Mucosa of rectum (tissue), 2 donors: ENCODE data around the gene CAMK1.

ENCODE experiments used
- H3K27ac ChIP-seq, 2 donors: one replicate each; pipeline ENCODE4 v1.7.0; 2013; ENCODE audit warnings: inconsistent platforms in 2 of 2, low read depth in 2 of 2, low read length in 2 of 2
- H3K27me3 ChIP-seq, 2 donors: one replicate each; pipeline ENCODE4 v1.7.0; 2013; ENCODE audit warnings: low read length in 2 of 2; ENCODE audit not compliant: control insufficient read depth in 2 of 2, insufficient read depth in 2 of 2
- H3K36me3 ChIP-seq, 2 donors: one replicate each; pipeline ENCODE4 v1.7.0; 2013; ENCODE audit warnings: low read length in 2 of 2; ENCODE audit not compliant: control insufficient read depth in 2 of 2, insufficient read depth in 2 of 2
- H3K4me1 ChIP-seq, 2 donors: one replicate each; pipeline ENCODE4 v1.7.0; 2013; ENCODE audit warnings: low read length in 2 of 2, mild to moderate bottlenecking in 1 of 2; ENCODE audit not compliant: control insufficient read depth in 2 of 2, insufficient read depth in 2 of 2
- H3K4me3 ChIP-seq, 2 donors: one replicate each; pipeline ENCODE4 v1.7.0; 2013; ENCODE audit warnings: low read length in 2 of 2
- H3K9ac ChIP-seq, 2 donors: one replicate each; pipeline ENCODE4 v1.7.0; 2013; ENCODE audit warnings: low read length in 2 of 2, low read depth in 1 of 2, mild to moderate bottlenecking in 1 of 2
- H3K9me3 ChIP-seq, 2 donors: one replicate each; pipeline ENCODE4 v1.7.0; 2013; ENCODE audit warnings: low read length in 2 of 2; ENCODE audit not compliant: control insufficient read depth in 2 of 2
- donor health status: healthy.
- donor health status: Normal muscosa, but diverticular disease.

Gene CAMK1

DNA sequence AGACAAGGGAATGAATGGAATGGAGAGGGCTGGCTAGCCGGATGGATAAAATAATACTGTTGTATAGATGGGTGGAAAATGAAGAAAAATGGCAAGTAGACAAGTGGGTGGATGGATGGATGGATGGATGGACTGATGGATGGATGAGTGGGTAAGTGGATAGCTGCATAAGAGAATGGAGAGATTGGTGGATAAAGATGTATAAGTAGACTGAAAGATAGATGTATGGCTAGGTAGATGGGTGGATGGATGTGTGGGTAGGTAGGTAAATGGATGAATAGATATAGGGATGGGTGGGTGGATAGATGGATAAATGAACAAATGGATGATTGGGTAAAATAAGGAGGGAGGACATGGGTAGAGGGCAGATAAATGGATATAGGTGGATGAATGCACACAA lies 52.2 kb downstream of the CAMK1 start:
- Histone ChIP-seq H3K36me3 (no peaks in the 10 kb centered on the region), H3K4me3 (no peak overlapping the region), H3K27ac (no peak overlapping the region), H3K27me3 (peaks cover 0 to 6% of the 10 kb centered on the region in 2 donors), H3K4me1 (peaks cover 2 to 4% of the 10 kb centered on the region in 2 donors), H3K9ac (no peak overlapping the region), H3K9me3 (no peaks in the 10 kb centered on the region)

DNA sequence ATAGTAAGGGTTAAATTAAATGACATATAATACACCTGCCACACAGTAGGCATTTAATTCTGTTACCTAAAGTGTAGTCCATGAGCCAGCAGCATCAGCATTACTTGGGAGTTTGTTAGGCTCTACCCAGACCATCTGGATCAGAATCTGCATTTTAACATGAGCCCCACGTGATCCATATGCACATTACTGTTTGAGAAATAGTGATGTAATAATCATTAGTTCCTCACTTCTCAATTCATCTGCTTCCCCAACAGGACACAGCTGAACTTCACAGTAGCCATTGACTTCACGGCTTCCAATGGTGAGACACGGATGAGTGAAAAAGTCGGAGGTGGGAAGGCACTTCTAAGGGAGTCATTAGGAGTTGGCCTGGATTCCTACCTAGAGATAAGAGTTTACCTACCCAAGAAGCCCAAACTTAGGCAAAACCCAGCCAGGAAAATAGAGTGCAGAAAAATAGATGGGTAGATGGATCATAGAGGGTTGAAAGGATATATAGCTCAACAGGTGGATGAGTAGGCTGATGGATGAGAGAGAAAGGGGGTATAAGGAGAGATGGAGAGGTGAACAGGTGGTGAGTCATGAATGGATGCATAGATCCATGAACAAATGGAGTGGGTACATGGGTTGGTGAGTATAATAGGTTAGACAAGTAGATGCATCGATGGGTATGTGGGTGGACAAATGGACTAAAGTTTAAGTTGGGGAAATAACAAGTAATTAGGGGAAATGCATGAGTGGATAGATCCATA lies 52.8 kb downstream of the CAMK1 start:
- H3K27ac ChIP-seq: no peak overlapping the region
- no peaks in the 10 kb centered on the region for H3K9me3 ChIP-seq
- peaks cover 3 to 6% of the 10 kb centered on the region in 2 donors for H3K27me3 ChIP-seq
- H3K4me1 ChIP-seq: peaks cover 2 to 4% of the 10 kb centered on the region in 2 donors
- H3K4me3 ChIP-seq: no peak overlapping the region
- no peak overlapping the region for H3K9ac ChIP-seq
- no peaks in the 10 kb centered on the region for H3K36me3 ChIP-seq

DNA sequence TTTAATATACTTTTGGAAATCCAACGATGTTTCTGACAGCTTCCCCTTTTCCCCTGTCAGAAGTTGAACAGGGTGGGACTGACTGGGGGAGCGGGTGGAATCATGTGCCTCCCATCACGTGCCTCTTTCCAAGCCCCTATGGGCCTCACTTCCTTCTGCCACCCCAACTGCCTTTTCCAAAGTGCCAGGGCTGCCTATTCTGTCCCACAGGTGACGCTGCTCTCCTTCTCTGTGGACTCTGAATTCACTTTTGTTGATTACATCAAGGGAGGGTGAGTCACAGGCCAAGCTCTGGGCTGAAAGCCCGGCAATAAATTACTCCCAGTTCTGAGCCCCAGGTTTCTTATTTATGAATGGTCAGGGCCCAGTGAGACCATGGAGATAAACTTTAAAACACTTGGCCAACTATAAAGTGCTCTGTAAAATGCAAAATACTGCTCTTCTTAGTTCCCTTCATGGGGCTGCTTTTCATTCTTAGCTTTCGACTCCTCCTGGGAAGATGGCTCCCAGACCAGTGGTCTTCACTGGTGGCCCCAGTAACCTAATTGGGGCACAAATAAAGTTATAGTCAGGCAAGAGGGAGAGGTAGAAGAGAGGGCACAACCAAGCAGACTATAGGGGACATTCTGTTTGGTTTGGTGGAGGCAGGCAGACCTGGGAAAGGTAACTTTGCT lies 53.8 kb downstream of the CAMK1 start:
- H3K4me1 ChIP-seq: peaks cover 2 to 4% of the 10 kb centered on the region in 2 donors
- H3K27ac ChIP-seq: peak overlapping the region in 1 of 2 donors; percentile 32
- no peaks in the 10 kb centered on the region for H3K9me3 ChIP-seq
- peaks cover 3 to 6% of the 10 kb centered on the region in 2 donors for H3K27me3 ChIP-seq
- no peak overlapping the region for H3K9ac ChIP-seq
- H3K36me3 ChIP-seq: no peaks in the 10 kb centered on the region
- H3K4me3 ChIP-seq: no peak overlapping the region

DNA sequence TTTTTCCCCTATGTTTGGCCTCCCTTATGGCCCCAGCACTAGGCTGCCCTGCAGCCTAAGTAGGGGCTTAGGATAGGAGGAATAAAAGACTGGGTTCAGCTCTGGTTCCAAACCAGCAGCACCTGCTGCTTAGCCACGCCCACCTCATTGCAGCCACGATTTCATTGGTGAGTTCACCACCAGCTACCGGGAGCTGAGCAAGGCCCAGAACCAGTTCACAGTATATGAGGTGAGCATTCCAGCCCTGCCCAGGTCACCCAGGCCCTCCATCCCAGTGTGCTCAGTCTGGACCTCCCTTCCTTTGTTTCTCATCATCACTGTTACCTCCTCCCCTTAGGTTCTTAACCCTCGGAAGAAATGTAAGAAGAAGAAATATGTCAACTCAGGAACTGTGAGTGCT lies 54.6 kb downstream of the CAMK1 start:
- peaks cover 2 to 4% of the 10 kb centered on the region in 2 donors for H3K4me1 ChIP-seq
- peak overlapping the region in 1 of 2 donors; percentile 22 for H3K9ac ChIP-seq
- H3K36me3 ChIP-seq: no peaks in the 10 kb centered on the region
- peaks cover 3% of the 10 kb centered on the region in 2 donors for H3K27me3 ChIP-seq
- no peak overlapping the region for H3K4me3 ChIP-seq
- H3K9me3 ChIP-seq: no peaks in the 10 kb centered on the region
- no peak overlapping the region for H3K27ac ChIP-seq

DNA sequence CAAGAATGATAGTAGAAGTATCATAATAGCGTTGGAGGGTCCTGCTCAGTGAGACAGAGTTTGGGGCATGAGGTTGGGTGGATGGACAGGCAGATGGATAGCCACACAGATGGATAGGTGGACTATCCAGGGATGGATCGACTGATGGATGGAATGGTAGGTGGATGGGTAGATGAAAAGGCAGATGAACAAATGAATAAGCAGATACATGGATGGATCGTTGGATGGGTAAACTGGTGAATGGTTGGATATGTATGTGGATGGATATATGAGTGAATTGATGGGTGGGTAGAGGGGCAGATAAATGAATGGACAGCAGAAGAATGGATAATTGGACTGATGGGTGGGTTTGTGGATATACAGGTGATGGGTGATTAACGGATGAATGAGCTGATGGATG lies 56.6 kb downstream of the CAMK1 start:
- H3K27me3 ChIP-seq: peaks cover 3% of the 10 kb centered on the region in 2 donors
- no peaks in the 10 kb centered on the region for H3K36me3 ChIP-seq
- H3K4me3 ChIP-seq: no peak overlapping the region
- H3K9ac ChIP-seq: no peak overlapping the region
- no peaks in the 10 kb centered on the region for H3K9me3 ChIP-seq
- H3K4me1 ChIP-seq: peaks cover 2 to 4% of the 10 kb centered on the region in 2 donors
- no peak overlapping the region for H3K27ac ChIP-seq

DNA sequence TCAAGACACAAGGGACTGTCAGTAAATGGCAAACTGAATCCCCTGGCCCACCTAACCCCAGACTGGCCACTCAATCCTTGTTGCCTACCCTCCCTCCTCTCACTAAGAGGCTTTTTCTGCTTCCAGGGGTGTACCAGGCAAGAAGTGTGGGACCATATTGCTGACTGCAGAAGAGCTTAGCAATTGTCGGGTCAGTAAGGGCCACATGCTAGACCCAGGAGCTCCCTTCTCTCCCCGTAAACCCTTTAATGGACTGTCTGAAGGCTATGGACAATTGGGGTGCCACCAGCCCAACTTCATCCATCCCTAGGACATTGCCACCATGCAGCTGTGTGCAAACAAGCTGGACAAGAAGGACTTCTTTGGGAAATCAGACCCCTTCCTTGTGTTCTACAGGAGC lies 57.3 kb downstream of the CAMK1 start:
- peaks cover 3% of the 10 kb centered on the region in 2 donors for H3K27me3 ChIP-seq

DNA sequence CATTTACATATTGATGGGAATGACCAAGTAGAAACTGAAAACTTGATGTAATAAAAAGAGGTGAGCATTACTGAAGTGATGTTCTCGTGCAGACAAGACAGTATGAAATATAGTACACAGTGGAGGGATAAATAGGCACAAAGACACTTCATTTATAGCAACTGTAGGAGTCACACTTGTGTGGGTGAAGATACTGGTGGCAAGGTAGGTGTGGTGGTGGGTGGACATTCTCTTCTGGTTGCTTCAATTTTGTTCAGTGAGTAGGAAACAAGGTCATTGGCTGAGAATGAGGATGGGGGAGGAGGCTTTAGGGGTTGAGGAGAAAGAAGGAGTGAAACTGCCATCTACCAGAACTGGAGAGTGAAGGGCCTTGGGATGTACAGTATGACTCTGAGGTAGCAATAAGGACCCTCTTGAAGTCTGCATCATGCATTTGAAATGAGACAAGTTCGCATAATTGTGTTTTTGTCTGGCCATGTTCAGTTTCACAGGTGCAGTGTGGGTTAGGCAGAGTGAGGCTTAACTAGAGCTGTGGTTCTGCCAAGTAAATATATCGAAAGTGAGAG lies 59.5 kb downstream of the CAMK1 start:
- Histone ChIP-seq H3K4me1 (peaks cover 0 to 4% of the 10 kb centered on the region in 2 donors), H3K9me3 (no peaks in the 10 kb centered on the region), H3K27ac (no peak overlapping the region), H3K27me3 (peaks cover 3 to 5% of the 10 kb centered on the region in 2 donors), H3K9ac (no peak overlapping the region), H3K4me3 (no peak overlapping the region), H3K36me3 (no peaks in the 10 kb centered on the region)

More for the DNA sequence above, 57.3 kb downstream of the CAMK1 start:
- Histone ChIP-seq H3K36me3 (no peaks in the 10 kb centered on the region), H3K4me1 (peaks cover 2 to 4% of the 10 kb centered on the region in 2 donors), H3K4me3 (no peak overlapping the region), H3K9ac (no peak overlapping the region), H3K9me3 (no peaks in the 10 kb centered on the region), H3K27ac (no peak overlapping the region)
